ENCODE measurements around the gene ZDHHC19.

DNA sequence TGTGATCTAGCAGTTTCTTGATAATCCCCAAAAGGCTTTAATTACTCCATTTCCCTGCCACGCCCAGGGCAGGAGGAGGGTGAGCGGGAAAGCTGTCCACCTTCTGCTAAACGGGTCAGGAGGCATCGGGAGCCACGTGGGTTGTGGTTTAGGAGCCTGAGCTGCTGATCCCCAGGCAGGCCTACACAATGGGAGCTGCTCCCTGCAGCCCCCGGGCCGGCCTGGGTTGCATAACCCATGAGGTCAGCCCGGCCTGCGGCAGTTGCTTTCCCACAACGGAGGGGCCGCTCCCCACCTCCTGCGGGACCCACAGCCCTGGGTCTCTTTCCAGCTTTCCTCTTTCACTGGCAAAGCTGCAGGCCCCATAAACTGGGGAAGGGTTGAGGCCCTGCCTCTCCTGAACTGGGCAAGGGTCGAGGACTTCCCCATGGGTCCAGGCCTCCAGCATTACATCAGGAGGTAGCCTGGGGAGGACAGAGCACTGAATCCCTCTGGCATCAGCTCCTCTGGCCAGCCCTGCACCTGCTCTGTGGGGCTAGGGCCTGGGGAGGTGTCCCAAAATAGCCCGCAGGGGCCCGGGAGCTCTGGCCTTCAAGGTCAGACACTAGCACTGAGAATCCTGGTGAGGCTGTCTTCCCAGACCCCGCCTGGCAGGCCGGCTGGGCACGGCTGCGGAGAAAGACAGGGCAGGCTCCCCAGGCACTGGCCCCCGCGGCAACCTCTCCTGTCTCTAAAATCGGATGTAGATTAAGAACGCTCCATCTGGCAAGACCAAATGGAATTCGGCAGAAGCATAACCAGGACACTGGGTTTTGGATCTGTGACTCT lies 47.3 kb downstream of the ZDHHC19 start:
- TF ChIP-seq, protein P1, sequence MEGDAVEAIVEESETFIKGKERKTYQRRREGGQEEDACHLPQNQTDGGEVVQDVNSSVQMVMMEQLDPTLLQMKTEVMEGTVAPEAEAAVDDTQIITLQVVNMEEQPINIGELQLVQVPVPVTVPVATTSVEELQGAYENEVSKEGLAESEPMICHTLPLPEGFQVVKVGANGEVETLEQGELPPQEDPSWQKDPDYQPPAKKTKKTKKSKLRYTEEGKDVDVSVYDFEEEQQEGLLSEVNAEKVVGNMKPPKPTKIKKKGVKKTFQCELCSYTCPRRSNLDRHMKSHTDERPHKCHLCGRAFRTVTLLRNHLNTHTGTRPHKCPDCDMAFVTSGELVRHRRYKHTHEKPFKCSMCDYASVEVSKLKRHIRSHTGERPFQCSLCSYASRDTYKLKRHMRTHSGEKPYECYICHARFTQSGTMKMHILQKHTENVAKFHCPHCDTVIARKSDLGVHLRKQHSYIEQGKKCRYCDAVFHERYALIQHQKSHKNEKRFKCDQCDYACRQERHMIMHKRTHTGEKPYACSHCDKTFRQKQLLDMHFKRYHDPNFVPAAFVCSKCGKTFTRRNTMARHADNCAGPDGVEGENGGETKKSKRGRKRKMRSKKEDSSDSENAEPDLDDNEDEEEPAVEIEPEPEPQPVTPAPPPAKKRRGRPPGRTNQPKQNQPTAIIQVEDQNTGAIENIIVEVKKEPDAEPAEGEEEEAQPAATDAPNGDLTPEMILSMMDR (IDR thresholded peaks at IDR 0.05): no peak
- TF ChIP-seq POLR2AphosphoS5 (IDR thresholded peaks at IDR 0.05) (peak in 1 of 2 donors; percentile 29), EP300 (IDR thresholded peaks at IDR 0.05) (no peak)

All from upper lobe of left lung (tissue), 4 donors.